Nephron progenitor cell (in vitro differentiated cells): ENCODE measurements around the gene SNN.

Experiments
- DNase-seq: peaks from one replicate; pipeline ENCODE4 v3.0.0; 2021
- H3K27ac Mint-ChIP-seq: 2 replicates; pipeline ENCODE4 v1.8.0; 2021; ENCODE audit warnings: mild to moderate bottlenecking, moderate library complexity, mixed read lengths
- H3K27me3 Mint-ChIP-seq: 2 replicates; pipeline ENCODE4 v1.8.0; 2021; ENCODE audit warnings: mild to moderate bottlenecking, low read depth, mixed read lengths; ENCODE audit not compliant: poor library complexity
- H3K36me3 Mint-ChIP-seq: 2 replicates; pipeline ENCODE4 v1.8.0; 2021; ENCODE audit warnings: low read depth, mixed read lengths
- H3K4me1 Mint-ChIP-seq: 2 replicates; pipeline ENCODE4 v1.8.0; 2021; ENCODE audit warnings: mixed read lengths
- H3K4me3 Mint-ChIP-seq: 2 replicates; pipeline ENCODE4 v1.8.0; 2021; ENCODE audit warnings: mild to moderate bottlenecking, moderate library complexity, mixed read lengths
- H3K9me3 Mint-ChIP-seq: 2 replicates; pipeline ENCODE4 v1.8.0; 2021; ENCODE audit warnings: mild to moderate bottlenecking, moderate library complexity, mixed read lengths
- CTCF ChIP-seq: fragments of 200-600 bp; sonication (generic); IDR thresholded peaks from 2 replicates; pipeline ENCODE4 v1.5.0; 2021; ENCODE audit warnings: antibody characterized with exemption

The SNN gene

GRCh38 chr16:11683145-11683544 is 14.9 kb downstream of the SNN start:
- TF ChIP-seq CTCF, result no peak
- peaks cover 58% of the 10 kb centered on the region for H3K36me3 Mint-ChIP-seq
- H3K27ac Mint-ChIP-seq, result peak overlapping the region; percentile 90
- no peak overlapping the region for H3K4me3 Mint-ChIP-seq
- peaks cover 12% of the 10 kb centered on the region for H3K4me1 Mint-ChIP-seq
- no peaks in the 10 kb centered on the region for H3K27me3 Mint-ChIP-seq
- H3K9me3 Mint-ChIP-seq, result no peaks in the 10 kb centered on the region
- DNase-seq, result no peak

GRCh38 chr16:11684231-11685025 is 16.2 kb downstream of the SNN start:
- Mint-ChIP-seq H3K36me3 (peaks cover 57% of the 10 kb centered on the region), H3K27me3 (no peaks in the 10 kb centered on the region), H3K4me1 (peaks cover 8% of the 10 kb centered on the region), H3K27ac (peak overlapping the region; percentile 15), H3K4me3 (no peak overlapping the region), H3K9me3 (no peaks in the 10 kb centered on the region)
- DNase-seq, result no peak
- no peak for TF ChIP-seq CTCF

DNA sequence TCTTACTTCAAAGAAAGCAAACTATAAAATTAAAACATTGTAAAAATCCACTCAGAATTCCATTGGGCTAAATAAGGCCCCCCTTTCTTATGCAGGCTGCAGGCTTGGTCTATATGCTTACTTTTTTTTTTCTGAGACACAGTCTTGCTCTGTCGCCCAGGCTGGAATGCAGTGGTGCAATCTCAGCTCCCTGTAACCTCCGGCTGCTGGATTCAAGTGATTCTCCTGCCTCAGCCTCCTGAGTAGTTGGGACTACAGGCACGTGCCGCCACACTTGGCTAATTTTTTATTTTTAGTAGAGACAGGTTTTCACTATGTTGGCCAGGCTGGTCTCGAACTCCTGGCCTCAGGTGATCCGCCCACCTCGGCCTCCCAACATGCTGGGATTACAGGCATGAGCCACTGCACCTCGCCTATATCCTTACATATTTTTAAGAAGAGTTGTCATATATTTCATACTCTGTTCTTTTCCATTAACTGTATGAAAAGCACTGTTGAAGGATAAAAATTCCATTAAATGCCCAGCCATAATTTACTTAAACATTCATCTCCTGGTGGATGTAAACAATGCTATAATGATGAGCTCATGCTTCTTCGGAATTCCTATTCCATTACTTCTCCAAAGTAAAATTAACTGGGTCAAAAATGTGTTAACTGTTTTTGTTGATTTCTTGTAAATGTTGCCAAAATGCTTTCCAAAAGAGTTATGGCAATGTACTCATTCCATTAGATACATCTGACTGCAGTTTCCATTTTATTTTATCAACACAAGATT is 17.8 kb downstream of the SNN start:
- no peaks in the 10 kb centered on the region for H3K27me3 Mint-ChIP-seq
- H3K36me3 Mint-ChIP-seq, result peaks cover 60% of the 10 kb centered on the region
- H3K4me3 Mint-ChIP-seq, result no peak overlapping the region
- TF ChIP-seq CTCF, result no peak
- H3K27ac Mint-ChIP-seq, result no peak overlapping the region
- no peak for DNase-seq
- peaks cover 18% of the 10 kb centered on the region for H3K4me1 Mint-ChIP-seq
- no peaks in the 10 kb centered on the region for H3K9me3 Mint-ChIP-seq

DNA sequence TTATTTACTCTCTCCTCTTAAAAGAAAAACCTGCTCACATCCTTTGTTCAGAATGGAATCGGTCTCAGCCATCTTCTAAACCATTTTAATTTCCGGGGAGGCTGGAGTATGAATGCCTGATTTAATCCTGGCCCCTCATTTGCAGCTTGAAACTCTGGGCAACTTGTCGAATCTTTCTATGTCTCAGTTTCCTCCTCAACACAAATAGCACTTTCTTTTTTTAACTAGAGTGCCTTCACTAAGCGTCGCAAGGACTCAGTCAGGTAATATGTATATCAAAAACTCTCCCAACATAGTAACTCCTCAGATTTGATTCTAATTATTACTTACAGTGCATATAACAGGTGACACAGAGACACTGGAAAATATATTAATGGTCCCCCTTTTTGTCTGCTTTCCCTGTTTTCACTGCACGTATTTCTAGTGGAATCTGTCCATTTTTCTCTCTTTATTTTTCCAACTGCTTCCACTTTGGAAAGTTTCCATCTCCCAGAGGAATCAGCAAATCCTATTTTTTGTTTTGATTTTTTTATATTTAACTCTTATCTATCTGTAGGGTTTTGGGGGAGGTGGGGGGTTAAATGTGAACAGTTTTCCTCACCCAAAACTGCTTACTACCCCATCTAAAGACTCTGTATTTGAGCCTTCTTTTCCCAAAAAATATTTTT is 18.6 kb downstream of the SNN start:
- Mint-ChIP-seq H3K27ac (no peak overlapping the region), H3K36me3 (peaks cover 65% of the 10 kb centered on the region), H3K4me3 (no peak overlapping the region)

More for the DNA sequence above, 18.6 kb downstream of the SNN start:
- Mint-ChIP-seq H3K9me3 (no peaks in the 10 kb centered on the region), H3K27me3 (no peaks in the 10 kb centered on the region), H3K4me1 (peaks cover 11% of the 10 kb centered on the region)
- TF ChIP-seq CTCF, result no peak
- DNase-seq, result no peak
